HG03432 (cell line): Measurements from ENCODE around the gene OR6B1.
A peak's percentile ranks its signal among the peaks of the same experiment; 100 is the strongest.
"Not testable (repeated sequence)": the region's sequence is repeated elsewhere in the genome, so short reads cannot be mapped to it uniquely, and the experiment has no call there.

Experiments used
- ATAC-seq: cut with Tn5 transposase; IDR thresholded peaks from one replicate; pipeline ENCODE4 v1.9.1; 2021; ENCODE audit warnings: mild to moderate bottlenecking, moderate library complexity; ENCODE audit not compliant: unreplicated experiment

OR6B1 gene

DNA sequence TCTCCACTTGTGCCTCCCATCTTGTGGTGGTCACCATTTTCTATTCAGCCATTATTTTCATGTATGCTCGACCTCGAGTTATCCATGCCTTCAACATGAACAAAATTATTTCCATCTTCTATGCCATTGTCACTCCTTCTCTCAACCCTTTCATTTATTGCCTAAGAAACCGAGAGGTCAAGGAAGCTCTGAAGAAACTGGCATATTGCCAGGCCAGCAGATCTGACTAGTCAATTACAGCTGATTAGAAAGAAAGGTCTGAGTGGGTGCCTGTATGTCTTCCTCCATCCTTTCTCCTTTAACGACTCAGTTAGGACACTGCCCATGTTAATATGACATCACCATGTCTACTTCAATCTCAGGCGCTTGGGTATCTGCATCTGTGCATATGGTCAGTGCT lies 4.6 kb downstream of the OR6B1 start:
- no peak for ATAC-seq

DNA sequence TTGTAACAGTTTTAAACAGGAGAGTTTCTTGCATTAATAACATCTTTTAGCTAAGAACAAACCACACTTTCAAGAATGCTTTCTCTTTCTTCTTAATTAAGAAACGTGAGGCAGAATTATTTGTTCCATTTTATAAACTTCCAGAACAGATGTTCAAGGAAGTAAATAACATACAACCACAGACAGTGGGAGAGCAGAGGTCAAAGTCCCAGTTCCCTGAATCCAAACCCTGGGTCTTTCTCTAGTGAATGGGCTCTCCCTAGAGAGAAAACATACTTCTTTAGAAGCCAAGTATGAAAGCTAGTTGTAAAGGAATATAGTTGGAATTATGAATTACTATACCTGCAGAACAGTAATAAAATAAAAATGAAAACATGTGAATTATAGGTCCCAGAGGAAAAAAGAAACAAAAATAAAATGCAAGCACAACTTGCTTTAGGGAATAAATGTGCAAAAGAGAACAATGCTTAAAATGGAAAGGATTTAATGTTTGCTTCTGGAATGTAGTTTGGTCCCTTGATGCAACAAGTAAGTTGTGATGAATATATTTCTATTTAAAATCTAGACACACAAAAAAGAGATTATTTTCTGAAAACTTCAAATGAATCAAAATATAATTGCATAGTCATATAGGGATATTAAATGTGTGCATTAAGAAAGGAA lies 6.0 kb downstream of the OR6B1 start:
- no peak for ATAC-seq

DNA sequence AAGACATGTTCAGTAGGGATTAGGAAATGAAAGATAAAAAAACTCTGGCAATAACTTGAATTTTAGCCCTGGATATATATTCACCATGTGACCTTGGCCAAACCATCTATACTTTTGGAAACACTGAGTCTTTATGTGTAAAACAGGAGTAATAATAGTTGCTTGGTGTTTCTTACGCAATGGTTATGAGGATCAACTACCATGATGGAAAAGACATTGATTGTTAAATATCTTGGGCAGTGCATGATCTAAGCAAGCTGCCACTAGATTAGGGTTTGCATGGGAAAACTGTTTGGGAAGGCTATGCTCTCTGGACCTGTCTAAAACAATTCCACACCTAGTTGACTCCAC lies 6.5 kb downstream of the OR6B1 start:
- no peak for ATAC-seq

GRCh38 chr7:144009361-144009760 lies 9.2 kb downstream of the OR6B1 start:
- no peak for ATAC-seq

DNA sequence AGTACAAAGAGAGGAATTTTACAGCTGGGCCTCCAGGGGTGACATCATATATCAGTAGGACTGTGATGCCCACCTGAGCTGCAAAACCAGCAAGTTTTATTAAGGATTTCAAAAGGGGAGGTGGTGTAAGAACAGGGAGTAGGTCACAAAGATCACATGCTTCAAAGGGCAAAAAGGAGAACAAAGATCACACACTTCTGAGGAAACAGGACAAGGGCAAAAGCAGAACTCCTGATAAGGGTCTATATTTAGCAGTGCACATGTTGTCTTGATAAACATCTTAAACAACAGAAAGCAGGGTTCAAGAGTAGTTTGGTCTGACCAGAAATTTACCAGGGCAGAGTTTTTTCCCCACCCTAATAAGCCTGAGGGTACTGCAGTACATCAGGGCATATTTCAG lies 9.9 kb downstream of the OR6B1 start:
- not testable (repeated sequence) for ATAC-seq

DNA sequence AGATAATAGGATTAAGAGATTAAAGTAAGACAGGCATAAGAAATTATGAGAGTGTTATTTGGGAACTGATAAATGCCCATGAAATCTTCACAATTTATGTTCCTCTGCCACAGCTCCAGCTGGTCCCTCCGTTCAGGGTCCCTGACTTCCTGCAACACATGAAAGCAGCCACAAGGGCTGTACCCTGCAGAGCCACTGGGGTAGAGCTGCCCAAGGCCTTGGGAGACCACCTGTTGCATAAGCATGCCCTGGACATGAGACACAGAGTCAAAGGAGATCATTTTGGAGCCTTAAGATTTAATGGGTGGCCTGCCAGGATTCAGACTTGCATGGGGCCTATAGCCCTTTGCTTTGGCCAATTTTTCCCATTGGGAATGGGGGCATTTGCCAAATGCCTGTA lies 10.7 kb downstream of the OR6B1 start:
- ATAC-seq, result not testable (repeated sequence)

- no peak for ATAC-seq
Measured at GRCh38 chr7:144011458-144012230, 11.5 kb downstream of the OR6B1 start.

DNA sequence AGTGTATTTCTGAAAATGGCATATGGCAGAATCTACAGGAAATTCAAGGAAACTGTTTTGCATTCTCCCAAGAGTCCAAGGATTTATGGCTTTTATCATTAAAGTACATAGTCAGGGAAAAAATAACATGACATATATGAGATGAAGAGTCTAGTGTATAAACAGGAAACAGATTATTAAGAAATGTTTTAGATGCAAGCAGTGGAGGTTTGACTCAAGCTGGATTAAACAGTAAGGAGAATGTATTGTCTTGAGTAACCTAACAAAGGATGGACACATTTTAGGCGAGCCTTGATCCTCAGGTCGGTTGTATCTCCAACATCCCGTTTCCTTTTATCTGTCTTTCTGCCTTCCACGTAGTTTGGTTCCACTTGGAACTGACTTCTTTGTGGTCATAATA lies 17.9 kb downstream of the OR6B1 start:
- no peak for ATAC-seq

DNA sequence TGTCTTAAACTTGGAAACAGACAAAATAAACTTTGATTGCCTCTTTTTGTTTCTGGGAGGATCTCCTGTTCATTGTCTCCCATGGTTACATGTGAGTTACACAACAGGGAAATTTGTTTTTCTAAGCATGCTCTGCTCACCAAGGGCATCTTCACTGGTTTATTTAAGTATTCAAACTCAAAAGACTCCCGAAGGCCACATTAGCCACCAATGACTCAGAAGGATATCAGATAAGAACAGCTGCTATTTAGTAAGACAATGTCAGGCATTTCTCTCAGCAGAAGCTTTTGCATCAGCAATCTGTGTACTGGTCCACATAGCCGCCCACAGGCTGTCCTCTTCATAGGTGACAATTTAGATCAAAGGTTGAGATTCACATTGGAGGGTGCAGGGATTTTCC lies 19.3 kb downstream of the OR6B1 start:
- peak; percentile 50 for ATAC-seq

DNA sequence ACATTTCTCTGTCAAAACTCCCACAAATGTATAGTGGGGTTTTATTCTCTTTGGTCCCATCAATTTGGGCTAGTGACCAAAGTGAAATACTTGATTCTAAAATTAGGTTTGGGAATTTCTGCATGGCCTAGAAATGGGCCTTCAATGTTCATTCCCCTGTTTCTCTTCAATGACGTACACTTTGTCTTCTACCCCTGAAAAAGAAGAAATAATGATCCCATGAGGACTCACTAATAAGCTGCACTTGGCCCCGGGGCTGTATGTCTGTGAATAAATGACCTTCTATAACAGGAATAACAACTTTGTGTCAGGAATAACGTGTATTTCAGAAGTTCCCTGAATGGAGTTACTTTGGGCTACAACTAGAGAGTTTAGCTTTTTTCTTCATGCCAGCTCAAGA lies 20.2 kb downstream of the OR6B1 start:
- no peak for ATAC-seq

DNA sequence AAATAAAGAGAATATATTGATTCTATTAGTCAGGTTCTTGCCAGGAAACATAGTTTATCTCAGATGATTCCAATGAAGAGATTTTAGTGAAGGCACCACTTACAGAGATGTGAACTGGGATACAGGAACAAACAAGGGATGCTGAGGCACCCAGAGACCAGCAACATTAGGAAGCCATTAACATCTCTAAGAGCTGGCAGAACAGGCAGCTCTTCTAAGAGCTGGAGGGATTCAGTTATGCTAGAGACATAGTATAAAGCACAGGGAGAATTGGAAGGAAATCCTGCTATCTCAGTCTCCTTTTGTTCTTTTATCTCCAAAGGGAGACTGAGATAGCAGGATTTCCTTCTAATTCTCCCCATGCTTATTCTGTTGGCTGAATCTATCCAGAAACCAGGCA lies 22.0 kb downstream of the OR6B1 start:
- ATAC-seq, result no peak

DNA sequence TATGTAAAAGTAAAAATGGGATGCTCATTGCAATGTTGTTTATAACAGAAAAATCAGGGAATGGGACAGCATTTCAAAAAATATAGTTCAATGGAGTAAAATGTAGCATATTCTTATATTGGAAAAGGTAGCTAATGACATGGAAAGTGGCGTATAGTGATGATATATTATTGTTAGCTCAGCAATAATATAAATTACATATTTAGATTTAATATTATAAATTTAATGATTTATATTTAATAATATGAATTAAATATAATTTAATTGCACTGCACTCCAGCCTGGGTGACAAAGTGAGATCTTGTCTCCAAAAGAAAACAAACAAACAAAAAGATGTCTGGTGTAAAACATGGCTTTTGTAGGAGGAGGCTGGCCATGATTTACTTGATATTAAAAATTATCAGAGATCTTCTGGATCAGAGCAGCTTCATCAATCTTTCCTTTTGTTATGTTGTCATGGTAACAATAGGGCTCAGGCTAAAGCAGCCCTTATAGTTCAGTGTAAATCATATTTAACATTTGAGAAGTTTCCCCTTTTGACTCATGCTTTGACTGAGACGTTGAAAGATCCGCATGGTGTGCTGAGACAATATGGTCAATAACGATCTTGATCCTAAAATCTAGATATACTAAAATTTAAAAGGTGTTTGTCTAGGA lies 23.2 kb downstream of the OR6B1 start:
- ATAC-seq, result no peak

DNA sequence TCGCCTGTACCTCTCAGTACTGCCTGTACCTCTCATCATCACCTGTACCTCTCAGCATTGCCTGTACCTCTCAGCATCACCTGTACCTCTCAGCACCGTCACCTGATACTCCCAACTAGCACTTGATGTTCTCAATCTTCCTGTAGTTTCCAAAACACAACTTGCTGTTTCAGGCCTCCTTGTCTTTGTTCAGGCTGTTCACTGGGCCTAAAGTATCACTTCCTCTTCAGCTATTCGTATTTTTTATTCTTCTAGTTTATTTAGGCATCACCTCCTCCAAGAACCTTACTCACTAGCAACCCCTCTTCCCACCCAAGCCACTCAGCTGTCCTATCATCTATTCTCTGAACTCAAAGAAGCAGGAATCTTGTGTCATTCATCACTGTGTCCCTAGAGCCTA lies 24.1 kb downstream of the OR6B1 start:
- ATAC-seq, result no peak

DNA sequence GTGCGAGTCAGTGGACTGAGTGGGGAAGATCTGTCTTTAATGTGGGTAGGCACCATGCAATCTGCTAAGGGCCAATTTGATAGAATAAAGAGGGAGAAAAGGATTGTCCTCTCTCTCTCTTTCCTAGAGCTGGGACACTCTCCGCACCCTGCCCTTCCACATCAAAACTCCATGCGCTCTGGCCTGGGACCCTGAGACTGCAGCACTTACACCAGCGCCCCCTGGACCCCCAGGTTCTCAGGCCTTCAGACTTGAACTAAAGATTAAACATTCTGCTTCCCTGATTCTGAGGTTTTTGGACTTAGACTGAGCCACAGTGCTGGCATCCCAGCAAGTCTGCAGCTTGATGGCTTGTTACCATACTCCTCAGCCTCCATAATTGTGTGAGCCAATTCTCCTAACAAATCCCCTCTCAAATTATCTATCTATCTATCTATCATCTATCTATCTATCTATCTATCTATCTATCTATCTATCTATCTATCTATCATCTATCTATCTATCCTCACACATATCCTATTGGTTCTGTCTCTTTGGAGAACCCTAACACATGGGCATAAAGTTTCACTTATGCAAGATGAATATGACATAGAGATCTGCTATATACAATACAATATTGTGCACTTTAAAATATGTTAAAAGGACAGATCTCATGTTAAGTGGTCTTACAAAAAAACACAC lies 26.2 kb downstream of the OR6B1 start:
- ATAC-seq, result no peak

- ATAC-seq, result no peak
Measured at GRCh38 chr7:144027070-144027469, 26.9 kb downstream of the OR6B1 start.

DNA sequence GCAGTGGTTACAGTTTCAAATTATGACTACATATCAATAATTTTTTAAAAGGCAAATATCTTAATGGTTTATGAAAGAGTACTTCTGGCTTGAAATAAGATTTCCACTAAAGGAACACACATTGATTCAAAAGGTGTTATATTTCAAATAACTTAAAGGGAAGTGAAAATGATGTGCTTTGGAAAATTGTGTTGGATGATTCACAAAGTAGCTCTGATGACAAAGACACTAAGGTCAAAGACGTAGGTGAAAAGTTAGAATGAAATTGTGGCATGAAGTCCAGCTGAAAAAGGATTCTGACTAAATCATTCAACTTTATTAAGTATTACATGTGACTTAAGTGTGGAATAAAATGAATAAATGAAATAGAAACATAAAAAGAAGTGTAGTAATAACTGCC lies 27.9 kb downstream of the OR6B1 start:
- ATAC-seq, result peak; percentile 55

- no peak for ATAC-seq
Measured at GRCh38 chr7:144028547-144028946, 28.4 kb downstream of the OR6B1 start.

DNA sequence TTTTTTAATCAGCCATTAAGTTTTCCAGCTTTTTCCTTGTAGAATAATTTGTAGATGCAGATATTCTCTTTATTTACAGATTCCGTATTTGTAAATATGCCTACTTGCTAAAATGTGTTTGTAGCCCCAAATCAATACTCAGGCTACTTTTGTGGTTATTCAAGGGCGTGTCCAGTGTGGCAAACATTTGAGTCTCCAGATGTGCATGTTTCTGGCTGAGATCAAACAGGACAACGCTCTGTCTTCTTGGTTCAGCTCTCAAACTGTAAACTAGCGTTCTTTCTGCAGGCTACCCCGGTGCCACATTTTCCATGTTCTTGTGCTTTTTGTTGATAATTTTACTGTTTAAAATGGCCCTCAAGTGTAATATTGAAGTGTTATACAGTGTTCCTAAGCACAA lies 32.4 kb downstream of the OR6B1 start:
- ATAC-seq, result no peak

- ATAC-seq, result no peak
Measured at GRCh38 chr7:144032985-144033709, 33.0 kb downstream of the OR6B1 start.

GRCh38 chr7:144035385-144035784 lies 35.3 kb downstream of the OR6B1 start:
- ATAC-seq, result no peak

DNA sequence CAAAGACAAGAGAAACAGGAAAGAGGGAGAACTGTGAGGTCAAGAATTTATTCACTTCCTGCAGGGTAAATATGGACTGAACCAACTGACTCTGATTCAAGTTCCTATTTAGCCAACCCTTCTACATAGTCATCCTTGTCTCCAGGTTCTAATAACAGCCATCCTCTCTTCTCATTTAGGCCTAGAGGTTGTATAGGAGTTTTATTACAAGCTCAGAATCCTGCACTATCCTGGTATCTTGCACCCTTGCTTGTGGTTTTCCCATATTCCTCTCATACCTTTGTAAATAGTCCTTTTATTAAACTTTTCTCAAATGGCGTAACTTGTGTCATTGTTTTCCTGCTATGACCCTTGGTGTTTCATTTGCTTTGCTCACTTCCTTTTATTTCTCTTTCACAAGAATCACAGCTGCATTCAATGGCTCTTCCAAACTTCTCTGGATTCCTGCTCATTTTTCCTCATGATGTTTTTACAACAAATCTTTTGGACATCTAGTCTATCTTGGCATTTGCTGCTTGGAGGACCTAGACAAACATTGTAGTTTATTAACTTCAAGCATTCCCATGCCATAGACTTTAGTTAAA lies 36.3 kb downstream of the OR6B1 start:
- no peak for ATAC-seq
